GM19468 (cell line): Measurements from ENCODE around the gene PTPRH.

Experiments
- ATAC-seq: cut with Tn5 transposase; IDR thresholded peaks from one replicate; pipeline ENCODE4 v1.9.1; 2021; ENCODE audit warnings: mild to moderate bottlenecking, moderate library complexity, moderate number of reproducible peaks; ENCODE audit not compliant: unreplicated experiment; ENCODE audit errors: extremely low read depth

Gene PTPRH

GRCh38 chr19:55208880-55209692 is at the start of gene PTPRH:
Gene PTPRH, minus strand, starts transcription at chr19:55209501. Its CDS starts 68 bp downstream, at chr19:55209433.
- no peak for ATAC-seq

- no peak for ATAC-seq
These were observed 49.2 kb upstream of the PTPRH start for GRCh38 chr19:55258476-55258827.

GRCh38 chr19:55257461-55258420 is 48.4 kb upstream of the PTPRH start:
- ATAC-seq, result no peak

- no peak for ATAC-seq
These were observed 47.5 kb upstream of the PTPRH start for GRCh38 chr19:55256562-55257460.

- ATAC-seq, result no peak
These were observed 46.5 kb upstream of the PTPRH start for GRCh38 chr19:55255618-55256423.

- ATAC-seq, result no peak
These were observed 45.3 kb upstream of the PTPRH start for GRCh38 chr19:55254625-55254977.

GRCh38 chr19:55253842-55254624 is 44.7 kb upstream of the PTPRH start:
- ATAC-seq, result peak; percentile 30

- no peak for ATAC-seq
These were observed 43.7 kb upstream of the PTPRH start for GRCh38 chr19:55252760-55253663.

GRCh38 chr19:55251341-55252081 is 42.2 kb upstream of the PTPRH start:
- no peak for ATAC-seq

GRCh38 chr19:55250262-55251036 is 41.1 kb upstream of the PTPRH start:
- no peak for ATAC-seq

GRCh38 chr19:55249841-55250240 is 40.5 kb upstream of the PTPRH start:
- no peak for ATAC-seq

GRCh38 chr19:55248704-55249103 is 39.4 kb upstream of the PTPRH start:
- no peak for ATAC-seq

GRCh38 chr19:55248166-55248675 is 38.9 kb upstream of the PTPRH start:
- ATAC-seq, result no peak

- ATAC-seq, result no peak
These were observed 38.4 kb upstream of the PTPRH start for GRCh38 chr19:55247621-55248099.

- ATAC-seq, result no peak
These were observed 37.5 kb upstream of the PTPRH start for GRCh38 chr19:55246462-55247451.
